GM21529 (cell line): ENCODE results near the gene SCGB3A1.

Experiments used
- ATAC-seq: cut with Tn5 transposase; IDR thresholded peaks from one replicate; pipeline ENCODE4 v1.9.1; 2021; ENCODE audit not compliant: unreplicated experiment

Gene SCGB3A1

GRCh38 chr5:180591311-180591887 lies at the start of gene SCGB3A1:
Gene SCGB3A1 (minus strand): TSS chr5:180591499. CDS start chr5:180591462, 37 bp downstream.
- ATAC-seq = no peak

GRCh38 chr5:180640611-180640860 lies 49.2 kb upstream of the SCGB3A1 start:
- ATAC-seq = no peak

GRCh38 chr5:180639741-180640610 lies 48.7 kb upstream of the SCGB3A1 start:
- ATAC-seq = no peak

GRCh38 chr5:180639287-180639686 lies 48.0 kb upstream of the SCGB3A1 start:
- no peak for ATAC-seq

- ATAC-seq = no peak
These were observed 46.8 kb upstream of the SCGB3A1 start for GRCh38 chr5:180637962-180638680.

GRCh38 chr5:180636403-180637075 lies 45.2 kb upstream of the SCGB3A1 start:
- no peak for ATAC-seq

GRCh38 chr5:180636016-180636402 lies 44.7 kb upstream of the SCGB3A1 start:
- no peak for ATAC-seq

GRCh38 chr5:180633283-180634177 lies 42.2 kb upstream of the SCGB3A1 start:
- no peak for ATAC-seq

GRCh38 chr5:180632768-180633167 lies 41.5 kb upstream of the SCGB3A1 start:
- ATAC-seq = no peak

GRCh38 chr5:180631549-180632383 lies 40.5 kb upstream of the SCGB3A1 start:
- no peak for ATAC-seq

GRCh38 chr5:180630426-180630825 lies 39.1 kb upstream of the SCGB3A1 start:
- ATAC-seq = no peak

- no peak for ATAC-seq
These were observed 38.6 kb upstream of the SCGB3A1 start for GRCh38 chr5:180629831-180630382.

GRCh38 chr5:180628827-180629750 lies 37.8 kb upstream of the SCGB3A1 start:
- ATAC-seq = no peak

- no peak for ATAC-seq
These were observed 36.9 kb upstream of the SCGB3A1 start for GRCh38 chr5:180628211-180628610.

- no peak for ATAC-seq
These were observed 36.3 kb upstream of the SCGB3A1 start for GRCh38 chr5:180627386-180628120.

- ATAC-seq = no peak
These were observed 35.5 kb upstream of the SCGB3A1 start for GRCh38 chr5:180626661-180627385.
